ENCODE results near the gene EPAS1. TPM values are rescaled to one million over a fixed set of nuclear protein-coding genes. Genes with fewer than 3 reads are reported as not detected.
"Not testable (repeated sequence)": the region's sequence is repeated elsewhere in the genome, so short reads cannot be mapped to it uniquely, and the experiment has no call there.

The EPAS1 gene
- polyA plus RNA-seq, 2 donors: 24.7 to 47.4 TPM

DNA sequence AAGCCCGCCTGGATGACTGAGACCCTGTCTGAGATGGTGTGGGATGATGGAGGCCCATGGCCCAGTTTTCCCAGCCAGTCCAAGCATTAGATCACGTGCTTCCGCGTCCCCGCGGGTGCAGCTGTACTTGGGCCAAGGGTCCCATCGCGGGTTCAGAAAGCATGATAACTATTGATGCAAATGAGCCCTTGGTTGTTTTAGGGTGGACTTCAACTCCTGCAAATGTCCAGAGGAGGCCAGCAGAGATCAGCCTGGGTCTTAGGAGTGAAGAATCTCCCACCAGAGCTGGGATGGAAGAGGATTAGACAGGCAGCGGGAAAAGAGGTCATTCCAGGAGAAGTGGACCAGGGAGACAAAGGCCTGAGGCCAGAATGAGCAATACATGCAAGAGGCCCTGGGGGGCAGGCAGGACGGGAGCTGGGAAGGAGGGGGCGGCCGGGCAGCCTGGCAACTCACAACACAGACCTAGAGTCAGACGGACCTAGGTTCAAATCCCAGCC is 92.3 kb downstream of the EPAS1 start:
- WGBS, 2 donors: 85 to 86% methylated on average over 13 of the region's 13 CpGs
- Histone ChIP-seq H3K9me3 (ENCODE audit: control insufficient read depth in 2 of 2, insufficient read depth in 1 of 2, low read depth in 1 of 2, low read length in 1 of 2) (no peaks in the 10 kb centered on the region), H3K36me3 (ENCODE audit: control insufficient read depth in 2 of 2, insufficient read depth in 2 of 2, low read length in 1 of 2) (peaks cover 0 to 7% of the 10 kb centered on the region in 2 donors), H3K27ac (ENCODE audit: low read depth in 2 of 2, low read length in 1 of 2) (no peak overlapping the region), H3K4me1 (ENCODE audit: control insufficient read depth in 2 of 2, insufficient read depth in 2 of 2, low read length in 1 of 2) (peaks cover 2 to 4% of the 10 kb centered on the region in 2 donors), H3K27me3 (ENCODE audit: control insufficient read depth in 1 of 2, insufficient read depth in 2 of 2, low read length in 2 of 2) (no peaks in the 10 kb centered on the region), H3K4me3 (ENCODE audit: low read depth in 1 of 2, low read length in 2 of 2) (no peak overlapping the region)

GRCh38 chr2:46390036-46390435 is 92.8 kb downstream of the EPAS1 start:
- H3K4me3 ChIP-seq (ENCODE audit: low read depth in 1 of 2, low read length in 2 of 2): no peak overlapping the region
- H3K27me3 ChIP-seq (ENCODE audit: control insufficient read depth in 1 of 2, insufficient read depth in 2 of 2, low read length in 2 of 2): no peaks in the 10 kb centered on the region
- WGBS, 2 donors: 87 to 92% methylated on average over 3 of the region's 3 CpGs
- H3K27ac ChIP-seq (ENCODE audit: low read depth in 2 of 2, low read length in 1 of 2): no peak overlapping the region
- H3K9me3 ChIP-seq (ENCODE audit: control insufficient read depth in 2 of 2, insufficient read depth in 1 of 2, low read depth in 1 of 2, low read length in 1 of 2): no peaks in the 10 kb centered on the region
- peaks cover 0 to 5% of the 10 kb centered on the region in 2 donors for H3K36me3 ChIP-seq (ENCODE audit: control insufficient read depth in 2 of 2, insufficient read depth in 2 of 2, low read length in 1 of 2)
- peaks cover 2 to 4% of the 10 kb centered on the region in 2 donors for H3K4me1 ChIP-seq (ENCODE audit: control insufficient read depth in 2 of 2, insufficient read depth in 2 of 2, low read length in 1 of 2)

GRCh38 chr2:46390901-46391395 is 93.7 kb downstream of the EPAS1 start:
- WGBS, 2 donors: 96% methylated on average over 7 of the region's 7 CpGs
- peaks cover 0 to 3% of the 10 kb centered on the region in 2 donors for H3K36me3 ChIP-seq (ENCODE audit: control insufficient read depth in 2 of 2, insufficient read depth in 2 of 2, low read length in 1 of 2)
- H3K9me3 ChIP-seq (ENCODE audit: control insufficient read depth in 2 of 2, insufficient read depth in 1 of 2, low read depth in 1 of 2, low read length in 1 of 2): no peaks in the 10 kb centered on the region

GRCh38 chr2:46392561-46393346 is 95.5 kb downstream of the EPAS1 start:
- Histone ChIP-seq H3K36me3 (ENCODE audit: control insufficient read depth in 2 of 2, insufficient read depth in 2 of 2, low read length in 1 of 2) (peaks cover 0 to 2% of the 10 kb centered on the region in 2 donors), H3K4me3 (ENCODE audit: low read depth in 1 of 2, low read length in 2 of 2) (no peak overlapping the region), H3K4me1 (ENCODE audit: control insufficient read depth in 2 of 2, insufficient read depth in 2 of 2, low read length in 1 of 2) (no peaks in the 10 kb centered on the region), H3K9me3 (ENCODE audit: control insufficient read depth in 2 of 2, insufficient read depth in 1 of 2, low read depth in 1 of 2, low read length in 1 of 2) (no peaks in the 10 kb centered on the region), H3K27ac (ENCODE audit: low read depth in 2 of 2, low read length in 1 of 2) (no peak overlapping the region), H3K27me3 (ENCODE audit: control insufficient read depth in 1 of 2, insufficient read depth in 2 of 2, low read length in 2 of 2) (no peaks in the 10 kb centered on the region)
- 88 to 89% methylated on average over 12 of the region's 12 CpGs for WGBS, 2 donors

More at GRCh38 chr2:46390901-46391395, 93.7 kb downstream of the EPAS1 start:
- Histone ChIP-seq H3K4me1 (ENCODE audit: control insufficient read depth in 2 of 2, insufficient read depth in 2 of 2, low read length in 1 of 2) (peaks cover under 1% of the 10 kb centered on the region in 2 donors), H3K27me3 (ENCODE audit: control insufficient read depth in 1 of 2, insufficient read depth in 2 of 2, low read length in 2 of 2) (no peaks in the 10 kb centered on the region), H3K4me3 (ENCODE audit: low read depth in 1 of 2, low read length in 2 of 2) (no peak overlapping the region), H3K27ac (ENCODE audit: low read depth in 2 of 2, low read length in 1 of 2) (no peak overlapping the region)

DNA sequence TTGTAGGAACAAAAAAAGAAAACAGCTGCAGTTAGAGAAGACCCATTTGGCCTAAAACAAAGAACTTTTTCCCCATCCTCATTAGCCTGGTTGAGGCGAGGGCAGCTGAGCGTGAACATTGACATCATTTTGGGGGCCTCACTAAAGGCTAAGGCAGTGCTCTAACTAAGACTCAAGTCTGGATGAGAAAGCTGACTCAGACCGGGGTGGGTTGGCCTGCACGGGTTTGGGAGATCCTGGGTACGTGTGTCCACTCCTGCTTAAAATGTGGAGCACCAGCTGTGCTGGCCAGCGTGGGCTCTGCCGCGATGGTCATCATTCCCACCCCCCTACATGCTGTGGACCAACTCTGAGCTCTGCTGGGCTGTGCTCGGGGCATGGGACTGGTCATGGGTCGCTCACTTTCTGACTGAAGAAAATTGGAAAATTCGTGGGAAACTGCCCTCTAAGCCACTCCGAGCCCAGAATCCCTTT is 96.2 kb downstream of the EPAS1 start:
- Histone ChIP-seq H3K4me1 (ENCODE audit: control insufficient read depth in 2 of 2, insufficient read depth in 2 of 2, low read length in 1 of 2) (no peaks in the 10 kb centered on the region), H3K4me3 (ENCODE audit: low read depth in 1 of 2, low read length in 2 of 2) (no peak overlapping the region), H3K36me3 (ENCODE audit: control insufficient read depth in 2 of 2, insufficient read depth in 2 of 2, low read length in 1 of 2) (peaks cover 0 to 2% of the 10 kb centered on the region in 2 donors), H3K9me3 (ENCODE audit: control insufficient read depth in 2 of 2, insufficient read depth in 1 of 2, low read depth in 1 of 2, low read length in 1 of 2) (no peaks in the 10 kb centered on the region), H3K27ac (ENCODE audit: low read depth in 2 of 2, low read length in 1 of 2) (no peak overlapping the region), H3K27me3 (ENCODE audit: control insufficient read depth in 1 of 2, insufficient read depth in 2 of 2, low read length in 2 of 2) (no peaks in the 10 kb centered on the region)
- 87 to 91% methylated on average over 12 of the region's 12 CpGs for WGBS, 2 donors

GRCh38 chr2:46393865-46394264 is 96.7 kb downstream of the EPAS1 start:
- Histone ChIP-seq H3K4me1 (ENCODE audit: control insufficient read depth in 2 of 2, insufficient read depth in 2 of 2, low read length in 1 of 2) (no peaks in the 10 kb centered on the region), H3K4me3 (ENCODE audit: low read depth in 1 of 2, low read length in 2 of 2) (no peak overlapping the region), H3K36me3 (ENCODE audit: control insufficient read depth in 2 of 2, insufficient read depth in 2 of 2, low read length in 1 of 2) (peaks cover 0 to 2% of the 10 kb centered on the region in 2 donors), H3K27ac (ENCODE audit: low read depth in 2 of 2, low read length in 1 of 2) (no peak overlapping the region), H3K9me3 (ENCODE audit: control insufficient read depth in 2 of 2, insufficient read depth in 1 of 2, low read depth in 1 of 2, low read length in 1 of 2) (no peaks in the 10 kb centered on the region), H3K27me3 (ENCODE audit: control insufficient read depth in 1 of 2, insufficient read depth in 2 of 2, low read length in 2 of 2) (no peaks in the 10 kb centered on the region)
- WGBS, 2 donors: 83 to 93% methylated on average over 3 of the region's 3 CpGs

- H3K4me3 ChIP-seq (ENCODE audit: low read depth in 1 of 2, low read length in 2 of 2): no peak overlapping the region
- 57 to 67% methylated on average over 9 of the region's 9 CpGs for WGBS, 2 donors
- H3K36me3 ChIP-seq (ENCODE audit: control insufficient read depth in 2 of 2, insufficient read depth in 2 of 2, low read length in 1 of 2): peaks cover 0 to 2% of the 10 kb centered on the region in 2 donors
- H3K27ac ChIP-seq (ENCODE audit: low read depth in 2 of 2, low read length in 1 of 2): no peak overlapping the region
- H3K9me3 ChIP-seq (ENCODE audit: control insufficient read depth in 2 of 2, insufficient read depth in 1 of 2, low read depth in 1 of 2, low read length in 1 of 2): no peaks in the 10 kb centered on the region
- H3K4me1 ChIP-seq (ENCODE audit: control insufficient read depth in 2 of 2, insufficient read depth in 2 of 2, low read length in 1 of 2): no peaks in the 10 kb centered on the region
- H3K27me3 ChIP-seq (ENCODE audit: control insufficient read depth in 1 of 2, insufficient read depth in 2 of 2, low read length in 2 of 2): no peaks in the 10 kb centered on the region
These were observed 97.7 kb downstream of the EPAS1 start for GRCh38 chr2:46394649-46395510.

DNA sequence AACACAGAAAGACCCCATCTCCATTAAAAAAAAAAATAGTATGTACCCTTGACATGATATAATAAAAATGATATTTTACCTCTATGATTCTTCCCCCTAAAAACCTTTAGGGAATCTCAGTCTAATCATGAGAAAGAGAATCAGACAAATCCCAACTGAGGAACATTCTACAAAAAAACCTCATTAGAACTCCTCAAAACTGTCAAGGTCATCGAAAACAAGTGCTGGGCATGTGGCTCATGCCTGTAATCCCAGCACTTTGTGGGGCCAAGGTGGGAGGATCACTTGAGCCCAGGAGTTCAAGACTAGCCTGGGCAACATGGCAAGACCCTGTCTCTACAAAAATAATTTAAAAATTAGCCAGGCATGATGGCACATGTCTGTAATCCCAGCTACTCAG is 98.5 kb downstream of the EPAS1 start:
- H3K27ac ChIP-seq (ENCODE audit: low read depth in 2 of 2, low read length in 1 of 2); H3K4me3 ChIP-seq (ENCODE audit: low read depth in 1 of 2, low read length in 2 of 2); H3K4me1 ChIP-seq (ENCODE audit: control insufficient read depth in 2 of 2, insufficient read depth in 2 of 2, low read length in 1 of 2); H3K36me3 ChIP-seq (ENCODE audit: control insufficient read depth in 2 of 2, insufficient read depth in 2 of 2, low read length in 1 of 2); H3K9me3 ChIP-seq (ENCODE audit: control insufficient read depth in 2 of 2, insufficient read depth in 1 of 2, low read depth in 1 of 2, low read length in 1 of 2); H3K27me3 ChIP-seq (ENCODE audit: control insufficient read depth in 1 of 2, insufficient read depth in 2 of 2, low read length in 2 of 2): not testable (repeated sequence)
- WGBS, 2 donors: 90 to 91% methylated on average over 1 of the region's 1 CpG

GRCh38 chr2:46400016-46400415 is 102.8 kb downstream of the EPAS1 start:
- Histone ChIP-seq H3K4me1 (ENCODE audit: control insufficient read depth in 2 of 2, insufficient read depth in 2 of 2, low read length in 1 of 2) (no peaks in the 10 kb centered on the region), H3K9me3 (ENCODE audit: control insufficient read depth in 2 of 2, insufficient read depth in 1 of 2, low read depth in 1 of 2, low read length in 1 of 2) (no peaks in the 10 kb centered on the region), H3K27ac (ENCODE audit: low read depth in 2 of 2, low read length in 1 of 2) (no peak overlapping the region), H3K4me3 (ENCODE audit: low read depth in 1 of 2, low read length in 2 of 2) (no peak overlapping the region), H3K27me3 (ENCODE audit: control insufficient read depth in 1 of 2, insufficient read depth in 2 of 2, low read length in 2 of 2) (no peaks in the 10 kb centered on the region), H3K36me3 (ENCODE audit: control insufficient read depth in 2 of 2, insufficient read depth in 2 of 2, low read length in 1 of 2) (no peaks in the 10 kb centered on the region)
- WGBS, 2 donors: 41 to 53% methylated on average over 1 of the region's 1 CpG

Measured in esophagus (tissue), 2 donors.